Measurements from ENCODE around the gene MAML2. TPM values are rescaled to one million over a fixed set of nuclear protein-coding genes. Genes with fewer than 3 reads are reported as not detected.

Gene MAML2
- total and polyA plus RNA-seq, 9 of the 15 experiments (the other 6 are each of a cell fraction or from before 2014, with no cell fraction given): 0.79 to 6.8 (median 4.8) TPM

GRCh38 chr11:96012086-96012824 is 330.7 kb downstream of the MAML2 start (continued):
- TF ChIP-seq, protein P1, sequence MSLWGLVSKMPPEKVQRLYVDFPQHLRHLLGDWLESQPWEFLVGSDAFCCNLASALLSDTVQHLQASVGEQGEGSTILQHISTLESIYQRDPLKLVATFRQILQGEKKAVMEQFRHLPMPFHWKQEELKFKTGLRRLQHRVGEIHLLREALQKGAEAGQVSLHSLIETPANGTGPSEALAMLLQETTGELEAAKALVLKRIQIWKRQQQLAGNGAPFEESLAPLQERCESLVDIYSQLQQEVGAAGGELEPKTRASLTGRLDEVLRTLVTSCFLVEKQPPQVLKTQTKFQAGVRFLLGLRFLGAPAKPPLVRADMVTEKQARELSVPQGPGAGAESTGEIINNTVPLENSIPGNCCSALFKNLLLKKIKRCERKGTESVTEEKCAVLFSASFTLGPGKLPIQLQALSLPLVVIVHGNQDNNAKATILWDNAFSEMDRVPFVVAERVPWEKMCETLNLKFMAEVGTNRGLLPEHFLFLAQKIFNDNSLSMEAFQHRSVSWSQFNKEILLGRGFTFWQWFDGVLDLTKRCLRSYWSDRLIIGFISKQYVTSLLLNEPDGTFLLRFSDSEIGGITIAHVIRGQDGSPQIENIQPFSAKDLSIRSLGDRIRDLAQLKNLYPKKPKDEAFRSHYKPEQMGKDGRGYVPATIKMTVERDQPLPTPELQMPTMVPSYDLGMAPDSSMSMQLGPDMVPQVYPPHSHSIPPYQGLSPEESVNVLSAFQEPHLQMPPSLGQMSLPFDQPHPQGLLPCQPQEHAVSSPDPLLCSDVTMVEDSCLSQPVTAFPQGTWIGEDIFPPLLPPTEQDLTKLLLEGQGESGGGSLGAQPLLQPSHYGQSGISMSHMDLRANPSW (CRISPR knock-in tag; IDR thresholded peaks at IDR 0.05): no peak
- TF ChIP-seq PYGO2 (tag; IDR thresholded peaks at IDR 0.05): no peak
- TF ChIP-seq DACH1 (IDR thresholded peaks at IDR 0.05; ENCODE audit: partially characterized antibody): no peak
- no peak for TF ChIP-seq MIER1 (IDR thresholded peaks at IDR 0.05; ENCODE audit: low read depth)
- TF ChIP-seq E2F3 (CRISPR knock-in tag; IDR thresholded peaks at IDR 0.05): no peak
- TF ChIP-seq PHF21A (IDR thresholded peaks at IDR 0.05; ENCODE audit: borderline replicate concordance, low read depth): no peak
- TF ChIP-seq L3MBTL2 (IDR thresholded peaks at IDR 0.05): 0 out of 2 replicates have a peak, but pooled peaks have one; percentile 35
- TF ChIP-seq RAD21 (CRISPR knock-in tag; conservative IDR thresholded peaks at IDR 0.05 in 1 of 2, IDR thresholded peaks at IDR 0.05 in 1 of 2): peak; percentile 36 to 70; a peak in 3 of 4 replicates
- TF ChIP-seq SOX6 (IDR thresholded peaks at IDR 0.05): peak; percentile 70; the same call in 1 of the 2 replicates
- TF ChIP-seq, protein P2, sequence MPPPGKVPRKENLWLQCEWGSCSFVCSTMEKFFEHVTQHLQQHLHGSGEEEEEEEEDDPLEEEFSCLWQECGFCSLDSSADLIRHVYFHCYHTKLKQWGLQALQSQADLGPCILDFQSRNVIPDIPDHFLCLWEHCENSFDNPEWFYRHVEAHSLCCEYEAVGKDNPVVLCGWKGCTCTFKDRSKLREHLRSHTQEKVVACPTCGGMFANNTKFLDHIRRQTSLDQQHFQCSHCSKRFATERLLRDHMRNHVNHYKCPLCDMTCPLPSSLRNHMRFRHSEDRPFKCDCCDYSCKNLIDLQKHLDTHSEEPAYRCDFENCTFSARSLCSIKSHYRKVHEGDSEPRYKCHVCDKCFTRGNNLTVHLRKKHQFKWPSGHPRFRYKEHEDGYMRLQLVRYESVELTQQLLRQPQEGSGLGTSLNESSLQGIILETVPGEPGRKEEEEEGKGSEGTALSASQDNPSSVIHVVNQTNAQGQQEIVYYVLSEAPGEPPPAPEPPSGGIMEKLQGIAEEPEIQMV (tag; conservative IDR thresholded peaks at IDR 0.05; ENCODE audit: low read depth): no peak
- no peak for TF ChIP-seq TAF1 (IDR thresholded peaks at IDR 0.05; ENCODE audit: control insufficient read depth, extremely low read depth, insufficient read depth, low read length, severe bottlenecking)
- TF ChIP-seq RB1 (IDR thresholded peaks at IDR 0.05; ENCODE audit: low read depth): no peak
- no peak for TF ChIP-seq DMBX1 (CRISPR knock-in tag; IDR thresholded peaks at IDR 0.05; ENCODE audit: borderline replicate concordance)
- 0 out of 4 replicates have a peak, but pooled peaks of 1 of the 2 experiments have one; percentile 5 for TF ChIP-seq RCOR1 (IDR thresholded peaks at IDR 0.05; ENCODE audit: borderline replicate concordance in 1 of 2, low read depth in 2 of 2, low read length in 2 of 2)
- TF ChIP-seq SMARCA4 (IDR thresholded peaks at IDR 0.05): no peak
- no peak for TF ChIP-seq MAFF (IDR thresholded peaks at IDR 0.05; ENCODE audit: low read length)
- no peak for TF ChIP-seq TFAM (CRISPR knock-in tag; conservative IDR thresholded peaks at IDR 0.05)
- 0 out of 4 replicates have a peak, but pooled peaks of 1 of the 2 experiments have one; percentile 15 for TF ChIP-seq FOXK2 (conservative IDR thresholded peaks at IDR 0.05 in 1 of 2, IDR thresholded peaks at IDR 0.05 in 1 of 2; ENCODE audit: low read depth in 2 of 2)
- TF ChIP-seq NFE2L1 (tag; IDR thresholded peaks at IDR 0.05; ENCODE audit: borderline replicate concordance, low read depth): no peak
- TF ChIP-seq, protein P3, sequence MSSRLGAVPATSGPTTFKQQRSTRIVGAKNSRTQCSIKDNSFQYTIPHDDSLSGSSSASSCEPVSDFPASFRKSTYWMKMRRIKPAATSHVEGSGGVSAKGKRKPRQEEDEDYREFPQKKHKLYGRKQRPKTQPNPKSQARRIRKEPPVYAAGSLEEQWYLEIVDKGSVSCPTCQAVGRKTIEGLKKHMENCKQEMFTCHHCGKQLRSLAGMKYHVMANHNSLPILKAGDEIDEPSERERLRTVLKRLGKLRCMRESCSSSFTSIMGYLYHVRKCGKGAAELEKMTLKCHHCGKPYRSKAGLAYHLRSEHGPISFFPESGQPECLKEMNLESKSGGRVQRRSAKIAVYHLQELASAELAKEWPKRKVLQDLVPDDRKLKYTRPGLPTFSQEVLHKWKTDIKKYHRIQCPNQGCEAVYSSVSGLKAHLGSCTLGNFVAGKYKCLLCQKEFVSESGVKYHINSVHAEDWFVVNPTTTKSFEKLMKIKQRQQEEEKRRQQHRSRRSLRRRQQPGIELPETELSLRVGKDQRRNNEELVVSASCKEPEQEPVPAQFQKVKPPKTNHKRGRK (tag; IDR thresholded peaks at IDR 0.05): no peak

All from K562 (cell line).